SK-N-SH (cell line): ENCODE measurements around the gene NSMCE3. TPM values are rescaled to one million over a fixed set of nuclear protein-coding genes. Genes with fewer than 3 reads are reported as not detected.

Experiments used
- CTCF ChIA-PET: fragments of 300-600, 350-600 bp; formaldehyde crosslinking; extraction: SDS; loops from one replicate; lab custom pipeline; 2021; lab: Yijun Ruan, JAX
- POLR2A ChIA-PET: fragments of 350-600 bp; sonication (Branson Sonifier 250); formaldehyde crosslinking; extraction: SDS; loops from one replicate; lab custom pipeline; 2020; ENCODE audit warnings: antibody characterized with exemption, inconsistent platforms; lab: Yijun Ruan, JAX
- DNase-seq: peaks from one replicate; pipeline ENCODE4 v3.0.0; 2012
- H2AFZ ChIP-seq: fragments of 200-600 bp; sonication (generic); 2 replicates; pipeline ENCODE4 v1.8.1; 2016; ENCODE audit warnings: antibody characterized with exemption, mild to moderate bottlenecking, low read depth
- H3F3A ChIP-seq: fragments of 200-600 bp; sonication (generic); replicated peaks from 2 replicates; pipeline ENCODE3; 2016; ENCODE audit warnings: antibody characterized with exemption, mild to moderate bottlenecking; ENCODE audit not compliant: insufficient read depth
- H3K27ac ChIP-seq, 2 experiments: fragments of 200-500 bp in 1 of 2; fragments of 200-600 bp in 1 of 2; sonication (Bioruptor generic) in 1 of 2; sonication (generic), shearing (Covaris generic) in 1 of 2; 2 replicates each; pipeline versions ENCODE4 v1.5.1 to v1.6.1; 2014 to 2016; ENCODE audit warnings: low read depth in 2 of 2, inconsistent platforms in 1 of 2, low read length in 1 of 2, mild to moderate bottlenecking in 1 of 2, mixed read lengths in 1 of 2
- H3K27me3 ChIP-seq: fragments of 200-600 bp; sonication (generic), shearing (Covaris generic); 2 replicates; pipeline ENCODE4 v1.6.1; 2016; ENCODE audit warnings: mixed run types; ENCODE audit not compliant: insufficient read depth
- H3K36me3 ChIP-seq, 2 experiments: fragments of 200-500 bp in 1 of 2; fragments of 200-600 bp in 1 of 2; sonication (Bioruptor generic) in 1 of 2; sonication (generic) in 1 of 2; replicated peaks in 1 of 2; 2 replicates each; pipeline versions ENCODE3 to v1.5.1; 2014 to 2016; ENCODE audit warnings: low read length in 1 of 2, mild to moderate bottlenecking in 1 of 2; ENCODE audit not compliant: insufficient read depth in 2 of 2, control insufficient read depth in 1 of 2
- H3K4me1 ChIP-seq, 2 experiments: fragments of 200-500 bp in 1 of 2; fragments of 200-600 bp in 1 of 2; sonication (Bioruptor generic) in 1 of 2; sonication (generic), shearing (Covaris generic) in 1 of 2; 2 replicates each; pipeline versions ENCODE4 v1.5.1 to v1.6.1; 2014 to 2016; ENCODE audit warnings: low read depth in 1 of 2, low read length in 1 of 2, mixed run types in 1 of 2; ENCODE audit not compliant: insufficient read depth in 2 of 2, control insufficient read depth in 1 of 2
- H3K4me2 ChIP-seq: fragments of 200-600 bp; sonication (generic), shearing (Covaris generic); 2 replicates; pipeline ENCODE4 v1.6.1; 2017; ENCODE audit warnings: mixed run types
- H3K4me3 ChIP-seq, 2 experiments: fragments of 200-500 bp in 1 of 2; fragments of 200-600 bp in 1 of 2; sonication (Bioruptor generic) in 1 of 2; sonication (generic), shearing (Covaris generic) in 1 of 2; 2 replicates each; pipeline versions ENCODE4 v1.5.1 to v1.8.1; 2014 to 2016; ENCODE audit warnings: low read depth in 2 of 2, inconsistent platforms in 1 of 2, low read length in 1 of 2, mild to moderate bottlenecking in 1 of 2, mixed read lengths in 1 of 2, moderate library complexity in 1 of 2
- H3K79me2 ChIP-seq: fragments of 200-600 bp; sonication (generic); 2 replicates; pipeline ENCODE4 v1.8.1; 2017; ENCODE audit warnings: mild to moderate bottlenecking; ENCODE audit not compliant: insufficient read depth
- H3K9ac ChIP-seq: fragments of 200-600 bp; sonication (generic); 2 replicates; pipeline ENCODE4 v1.6.1; 2017; ENCODE audit warnings: mixed run types
- H3K9me2 ChIP-seq: fragments of 200-600 bp; sonication (generic); 2 replicates; pipeline ENCODE4 v1.6.1; 2017; ENCODE audit warnings: mixed run types
- H3K9me3 ChIP-seq: fragments of 200-600 bp; sonication (generic); 2 replicates; pipeline ENCODE4 v1.6.1; 2017; ENCODE audit warnings: mixed run types, mild to moderate bottlenecking, moderate library complexity
- H4K20me1 ChIP-seq: fragments of 200-600 bp; sonication (generic); 2 replicates; pipeline ENCODE4 v1.6.1; 2017; ENCODE audit warnings: mild to moderate bottlenecking, mixed run types; ENCODE audit not compliant: insufficient read depth
- ELF1 ChIP-seq: IDR thresholded peaks from 2 replicates; pipeline ENCODE4 v1.4.0; 2012
- FOSL2 ChIP-seq: IDR thresholded peaks from 2 replicates; pipeline ENCODE4 v1.4.0; 2012; ENCODE audit warnings: low read depth, mild to moderate bottlenecking, moderate library complexity, borderline replicate concordance
- FOXM1 ChIP-seq: IDR thresholded peaks from 2 replicates; pipeline ENCODE4 v1.4.0; 2012; ENCODE audit warnings: low read depth, mild to moderate bottlenecking
- JUND ChIP-seq: IDR thresholded peaks from 2 replicates; pipeline ENCODE4 v1.4.0; 2012
- MAX ChIP-seq: IDR thresholded peaks from 2 replicates; pipeline ENCODE4 v1.4.0; 2012; ENCODE audit warnings: low read depth
- MEF2A ChIP-seq: IDR thresholded peaks from 2 replicates; pipeline ENCODE4 v1.4.0; 2012; ENCODE audit warnings: low read depth, borderline replicate concordance
- MXI1 ChIP-seq: IDR thresholded peaks from 2 replicates; pipeline ENCODE4 v1.6.1; 2012; ENCODE audit warnings: mild to moderate bottlenecking, low read depth, low read length, improper control_type of control experiment
- NRF1 ChIP-seq: IDR thresholded peaks from 2 replicates; pipeline ENCODE4 v1.6.1; 2012; ENCODE audit warnings: low read depth, mild to moderate bottlenecking, low read length
- PBX3 ChIP-seq: IDR thresholded peaks from 2 replicates; pipeline ENCODE4; 2012
- RCOR1 ChIP-seq: fragments of 150-350 bp; IDR thresholded peaks from 2 replicates; pipeline ENCODE4 v1.6.1; 2017; ENCODE audit warnings: antibody characterized with exemption, low read length
- REST ChIP-seq: IDR thresholded peaks from 2 replicates; pipeline ENCODE4 v1.6.1; 2012; ENCODE audit warnings: mild to moderate bottlenecking, low read depth, low read length, moderate library complexity
- RXRA ChIP-seq: IDR thresholded peaks from 2 replicates; pipeline ENCODE4 v1.4.0; 2012; ENCODE audit warnings: low read depth, mild to moderate bottlenecking, borderline replicate concordance
- SIN3A ChIP-seq: IDR thresholded peaks from 2 replicates; pipeline ENCODE4 v1.6.1; 2012; ENCODE audit warnings: low read depth, mild to moderate bottlenecking, low read length, moderate library complexity, borderline replicate concordance
- USF1 ChIP-seq: IDR thresholded peaks from 2 replicates; pipeline ENCODE4 v1.4.0; 2012; ENCODE audit warnings: low read depth, borderline replicate concordance
- YY1 ChIP-seq: IDR thresholded peaks from 2 replicates; pipeline ENCODE4 v1.4.0; 2012; ENCODE audit warnings: low read depth, mild to moderate bottlenecking
- WGBS: methylation state at CpG from one replicate; pipeline ENCODE4 v1.1.6; 2017; ENCODE audit warnings: low lambda C conversion rate; 5-methylcytosine and 5-hydroxymethylcytosine counted together
- polyA plus RNA-seq, 3 experiments: library from polyadenylated mRNA; depleted of rRNA; stranded (reverse); fragments of >200 nt; gene quantifications; 2 replicates each; pipeline ENCODE4 v1.2.3, GENCODE V29; 2012

Gene NSMCE3
- polyA plus RNA-seq, 1 of the 3 experiments (the other 2 are of a cell fraction) = 5.5 TPM

GRCh38 chr15:29309139-29309538 is 39.5 kb upstream of the NSMCE3 start:
- no peaks in the 10 kb centered on the region for H3K9me2 ChIP-seq
- H2AFZ ChIP-seq = no peak overlapping the region
- DNase-seq = no peak
- H3K9me3 ChIP-seq = no peaks in the 10 kb centered on the region
- no peaks in the 10 kb centered on the region for H4K20me1 ChIP-seq
- ChIA-PET POLR2A (no interaction called here), CTCF (interaction anchor here (0.6 kb wide), 1 partner anchor 21 kb away, joined by 3 read pairs; no protein-coding TSS in a partner anchor)
- no peak overlapping the region for H3K27ac ChIP-seq
- no peak overlapping the region for H3K4me2 ChIP-seq
- no peaks in the 10 kb centered on the region for H3K36me3 ChIP-seq
- WGBS = 69% methylated on average over 5 of the region's 5 CpGs
- TF ChIP-seq JUND (no peak), MEF2A (no peak), FOSL2 (no peak), MXI1 (no peak), SIN3A (no peak), PBX3 (no peak), RXRA (no peak), ELF1 (no peak), REST (no peak), USF1 (no peak), YY1 (no peak), FOXM1 (no peak), RCOR1 (no peak), NRF1 (no peak)
- TF ChIP-seq, all 33 proteins: peak for 0
- no peaks in the 10 kb centered on the region for H3K4me1 ChIP-seq
- no peaks in the 10 kb centered on the region for H3K79me2 ChIP-seq
- no peaks in the 10 kb centered on the region for H3F3A ChIP-seq
- H3K4me3 ChIP-seq = no peak overlapping the region
- H3K9ac ChIP-seq = no peak overlapping the region
- no peaks in the 10 kb centered on the region for H3K27me3 ChIP-seq

GRCh38 chr15:29308299-29308698 is 38.7 kb upstream of the NSMCE3 start:
- no peak for DNase-seq
- POLR2A ChIA-PET = no interaction called here
- no peaks in the 10 kb centered on the region for H3K79me2 ChIP-seq
- H3K4me3 ChIP-seq = no peak overlapping the region
- H3K36me3 ChIP-seq = no peaks in the 10 kb centered on the region
- CTCF ChIA-PET = no interaction called here
- 66% methylated on average over 6 of the region's 7 CpGs for WGBS
- no peaks in the 10 kb centered on the region for H3K9me3 ChIP-seq
- H3K27ac ChIP-seq = no peak overlapping the region
- H3K27me3 ChIP-seq = no peaks in the 10 kb centered on the region
- no peak overlapping the region for H2AFZ ChIP-seq
- H3F3A ChIP-seq = no peaks in the 10 kb centered on the region
- H3K4me2 ChIP-seq = no peak overlapping the region
- no peaks in the 10 kb centered on the region for H3K9me2 ChIP-seq
- H3K9ac ChIP-seq = no peak overlapping the region
- H3K4me1 ChIP-seq = no peaks in the 10 kb centered on the region
- no peaks in the 10 kb centered on the region for H4K20me1 ChIP-seq
- TF ChIP-seq JUND = no peak
- TF ChIP-seq MAX = no peak
- TF ChIP-seq RXRA = no peak
- no peak for TF ChIP-seq REST
- no peak for TF ChIP-seq FOSL2
